Activated gamma-delta T cell treated with anti-CD3 and anti-CD28 coated beads, Interleukin-2, amount 50 U/mL, for 16 hours (primary cell): ENCODE measurements around the gene KRTAP12-4.
"Not testable (repeated sequence)": the region's sequence is repeated elsewhere in the genome, so short reads cannot be mapped to it uniquely, and the experiment has no call there.

Source experiments
- DNase-seq: peaks from one replicate; pipeline ENCODE4 v3.0.0-alpha.2; 2020; ENCODE audit warnings: low read depth

Gene KRTAP12-4

GRCh38 chr21:44686843-44687561 is 32.5 kb upstream of the KRTAP12-4 start:
- DNase-seq: no peak

GRCh38 chr21:44686000-44686781 is 31.7 kb upstream of the KRTAP12-4 start:
- DNase-seq: no peak

GRCh38 chr21:44685050-44685449 is 30.6 kb upstream of the KRTAP12-4 start:
- DNase-seq: not testable (repeated sequence)

- DNase-seq: no peak
Observed at GRCh38 chr21:44684483-44684882, 30.0 kb upstream of the KRTAP12-4 start.

GRCh38 chr21:44684077-44684476 is 29.6 kb upstream of the KRTAP12-4 start:
- DNase-seq: no peak

GRCh38 chr21:44682580-44683151 is 28.2 kb upstream of the KRTAP12-4 start:
- DNase-seq: no peak

- DNase-seq: no peak
Observed at GRCh38 chr21:44681861-44682579, 27.6 kb upstream of the KRTAP12-4 start, which contains the start of gene KRTAP12-1. Gene KRTAP12-1 (minus strand): TSS chr21:44682163. CDS start chr21:44682123, 40 bp downstream.

- no peak for DNase-seq
Observed at GRCh38 chr21:44681152-44681551, 26.7 kb upstream of the KRTAP12-4 start.

- DNase-seq: no peak
Observed at GRCh38 chr21:44677881-44678280, 23.4 kb upstream of the KRTAP12-4 start.

GRCh38 chr21:44671911-44672310 is 17.5 kb upstream of the KRTAP12-4 start:
- DNase-seq: no peak

GRCh38 chr21:44670642-44671432 is 16.4 kb upstream of the KRTAP12-4 start:
- DNase-seq: no peak

GRCh38 chr21:44667612-44668011 is 13.2 kb upstream of the KRTAP12-4 start:
- DNase-seq: no peak

- DNase-seq: no peak
Observed at GRCh38 chr21:44666401-44667320, 12.2 kb upstream of the KRTAP12-4 start, which contains the start of gene KRTAP12-2. Gene KRTAP12-2 (minus strand): TSS chr21:44666927. CDS start chr21:44666886, 41 bp downstream.

- DNase-seq: no peak
Observed at GRCh38 chr21:44664691-44665090, 10.2 kb upstream of the KRTAP12-4 start.

GRCh38 chr21:44661567-44661966 is 7.1 kb upstream of the KRTAP12-4 start:
- DNase-seq: not testable (repeated sequence)

GRCh38 chr21:44658913-44659595 is 4.6 kb upstream of the KRTAP12-4 start:
- DNase-seq: no peak

- DNase-seq: no peak
Observed at GRCh38 chr21:44658541-44658910, 4.1 kb upstream of the KRTAP12-4 start.

GRCh38 chr21:44657635-44658540 is 3.4 kb upstream of the KRTAP12-4 start, which contains the start of gene KRTAP12-3:
Gene KRTAP12-3 (plus strand): TSS chr21:44657932. CDS start chr21:44657980, 48 bp downstream.
- DNase-seq: peak; percentile 14
